Hematopoietic multipotent progenitor cell treated with erythropoietin and hydrocortisone succinate and interleukin-3 and kit ligand, for 17 days (in vitro differentiated cells): ENCODE results near the gene GCA.

Experiments used
- DNase-seq: peaks from one replicate; pipeline ENCODE4 v3.0.0-alpha.2; 2015; ENCODE audit warnings: low spot score

Gene GCA

GRCh38 chr2:162328424-162329157 lies 15.3 kb upstream of the GCA start:
- no peak for DNase-seq

- DNase-seq: no peak
Measured at GRCh38 chr2:162330881-162331280, 13.1 kb upstream of the GCA start.

- peak; percentile 48 for DNase-seq
Measured at GRCh38 chr2:162333968-162334367, 10.0 kb upstream of the GCA start.

GRCh38 chr2:162337868-162338267 lies 6.1 kb upstream of the GCA start:
- DNase-seq: no peak

GRCh38 chr2:162340822-162341221 lies 3.1 kb upstream of the GCA start:
- DNase-seq: no peak

DNA sequence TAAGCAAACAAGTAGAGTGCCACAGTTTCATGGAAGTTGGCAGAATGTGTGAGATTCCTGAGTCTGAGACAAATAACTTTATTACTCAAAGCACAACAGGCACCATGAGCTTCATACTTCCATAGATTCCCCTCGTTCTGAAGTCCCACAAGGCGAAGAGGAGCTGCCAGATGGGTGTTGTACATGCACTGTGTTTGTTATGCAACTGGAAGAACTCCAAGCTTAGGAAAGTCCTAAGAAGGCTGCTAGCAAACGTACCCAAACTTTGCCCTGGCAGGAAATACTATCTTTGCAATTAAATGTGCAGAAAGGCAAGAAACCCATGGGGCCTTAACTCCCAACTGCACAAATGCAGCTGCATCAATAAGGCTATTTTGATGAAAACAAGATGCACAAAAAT lies 1.6 kb upstream of the GCA start:
- no peak for DNase-seq

GRCh38 chr2:162342841-162343240 lies 1.1 kb upstream of the GCA start:
- no peak for DNase-seq

- DNase-seq: no peak
Measured at GRCh38 chr2:162343492-162343823, 474 bp upstream of the GCA start.

GRCh38 chr2:162344617-162344950 lies 652 bp downstream of the GCA start:
- DNase-seq: no peak

DNA sequence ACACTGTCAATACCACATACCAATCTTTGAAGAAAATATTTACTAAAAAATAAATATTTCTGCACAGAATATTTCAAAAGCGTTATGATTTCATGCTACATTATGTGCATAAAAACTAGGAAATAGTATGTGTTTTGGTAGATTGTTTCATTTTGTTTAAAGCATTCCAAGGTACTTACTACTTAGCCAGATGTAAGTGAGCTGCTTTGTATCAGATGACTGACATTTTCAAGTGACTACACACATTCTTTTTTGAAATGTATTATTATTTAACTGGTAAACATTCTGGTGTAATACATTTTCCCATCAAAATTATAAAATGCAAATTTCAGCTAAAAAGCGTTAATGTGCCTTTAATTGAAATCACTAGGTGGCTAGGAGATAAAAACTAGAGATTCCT lies 21.5 kb downstream of the GCA start:
- DNase-seq: no peak

GRCh38 chr2:162368494-162368893 lies 24.6 kb downstream of the GCA start:
- DNase-seq: no peak

GRCh38 chr2:162369551-162369950 lies 25.6 kb downstream of the GCA start:
- no peak for DNase-seq

GRCh38 chr2:162370931-162371330 lies 27.0 kb downstream of the GCA start:
- no peak for DNase-seq

DNA sequence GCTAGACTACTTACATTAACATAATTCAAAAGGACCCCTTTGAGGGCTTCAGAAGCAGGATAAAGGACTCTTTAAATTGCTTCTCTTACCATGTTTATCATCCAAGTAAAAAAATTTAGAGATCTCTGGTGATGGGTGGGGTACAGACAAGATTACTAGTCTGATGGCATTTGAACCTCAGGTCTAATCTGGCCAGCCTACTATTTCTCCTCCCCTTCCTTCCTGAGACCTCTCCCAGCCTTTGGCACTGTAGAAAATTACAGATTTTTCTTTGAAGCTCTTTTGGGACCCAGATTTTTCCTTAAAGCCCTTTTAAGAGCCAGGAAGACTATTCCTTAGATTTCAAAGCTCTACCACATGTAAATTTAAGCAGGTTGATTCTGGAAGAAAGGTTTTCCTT lies 28.9 kb downstream of the GCA start:
- no peak for DNase-seq

DNA sequence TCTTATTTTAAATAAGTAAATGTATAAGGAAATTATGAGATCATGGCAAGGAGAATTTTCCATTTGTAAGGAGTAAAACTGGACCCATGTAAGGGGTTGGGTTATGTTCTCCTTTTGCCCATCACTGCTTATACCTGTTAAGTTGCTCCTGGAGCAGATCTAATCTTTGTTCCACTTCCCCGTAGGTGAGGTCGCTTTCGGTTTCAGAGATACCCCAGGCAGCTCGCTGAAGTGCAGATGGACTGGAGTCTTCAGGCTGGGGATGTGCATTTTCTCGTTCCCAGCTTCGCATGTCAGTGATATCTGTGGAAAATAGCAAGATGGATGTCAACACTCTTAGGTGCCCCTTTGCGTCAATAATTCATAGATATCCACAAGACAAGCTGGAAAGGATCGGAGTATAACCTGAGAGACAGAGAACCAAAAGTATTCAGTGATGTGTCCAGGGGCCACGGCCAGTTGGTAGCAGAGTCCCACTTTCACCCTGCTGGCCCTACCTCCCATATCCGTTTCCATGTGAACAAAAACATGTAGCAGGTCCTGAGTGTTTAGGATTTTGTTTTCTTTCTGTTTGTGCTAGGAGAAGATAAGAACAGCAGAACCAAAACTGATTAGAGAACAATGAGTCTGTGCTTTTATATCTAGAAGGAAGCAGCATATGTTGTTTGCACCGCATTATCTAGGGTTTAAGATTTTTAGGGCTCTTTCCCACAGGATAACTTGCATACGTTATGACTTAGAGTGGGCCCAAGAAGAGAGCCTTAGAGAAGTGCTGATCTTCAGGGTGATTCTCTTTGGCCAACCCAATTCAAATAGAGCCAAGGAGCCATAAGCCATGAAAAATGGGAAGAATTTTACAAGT lies 36.0 kb downstream of the GCA start:
- no peak for DNase-seq

DNA sequence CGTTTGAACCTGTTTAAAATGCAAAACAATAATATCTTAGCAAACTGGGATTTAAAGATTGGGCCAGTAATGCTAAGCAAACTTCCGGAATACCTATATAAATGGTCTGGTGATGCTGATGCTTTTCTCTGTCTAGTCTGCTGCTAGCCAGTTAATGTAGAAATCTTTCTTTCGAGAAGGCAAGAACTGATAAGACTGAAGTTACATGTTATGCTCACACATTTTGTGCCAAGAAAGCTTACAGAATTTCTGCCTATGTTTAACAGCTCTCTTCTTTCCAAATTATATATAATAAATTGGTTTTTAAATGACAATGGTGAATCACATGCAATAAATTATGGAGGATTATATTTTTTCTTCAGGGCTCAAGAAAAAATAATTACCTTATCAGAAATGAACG lies 37.9 kb downstream of the GCA start:
- DNase-seq: no peak

GRCh38 chr2:162382278-162382677 lies 38.3 kb downstream of the GCA start:
- no peak for DNase-seq

DNA sequence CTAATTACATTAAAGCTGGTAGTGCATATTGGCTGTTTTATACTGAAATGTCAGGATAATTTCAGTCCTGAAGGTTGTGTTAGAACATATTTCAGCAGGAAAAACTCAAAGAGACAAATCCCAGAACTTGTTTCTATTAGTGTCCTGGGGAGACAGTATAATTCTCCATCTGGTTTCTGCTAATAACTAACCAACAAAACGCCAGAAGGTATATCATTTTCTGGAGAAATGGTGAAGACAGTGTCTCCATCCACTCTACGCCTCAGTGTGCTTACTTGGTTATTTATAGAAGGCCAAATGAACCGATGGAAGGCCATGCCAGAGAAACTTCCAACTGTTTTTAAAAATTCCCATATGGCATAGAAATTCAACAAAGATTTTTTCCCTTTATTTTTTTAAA lies 41.6 kb downstream of the GCA start:
- DNase-seq: no peak

DNA sequence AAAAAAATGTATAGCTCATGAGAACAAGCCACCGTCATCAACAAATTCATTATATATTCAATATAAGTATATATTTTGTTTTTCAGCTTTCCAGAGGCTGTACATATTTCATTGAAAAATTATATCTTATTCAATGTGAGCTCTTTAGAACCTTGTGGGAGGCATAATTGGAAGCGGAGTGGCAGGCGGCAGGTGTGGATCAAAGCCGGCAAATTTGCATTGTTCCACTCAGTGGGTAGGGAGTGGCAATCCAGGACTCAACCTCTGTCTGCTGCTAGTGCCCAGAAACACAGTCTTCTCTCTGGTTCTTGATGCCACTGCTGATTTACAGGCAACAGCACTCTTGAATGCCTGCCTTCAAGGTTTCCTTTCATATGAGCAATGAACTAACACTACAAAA lies 46.9 kb downstream of the GCA start:
- no peak for DNase-seq

DNA sequence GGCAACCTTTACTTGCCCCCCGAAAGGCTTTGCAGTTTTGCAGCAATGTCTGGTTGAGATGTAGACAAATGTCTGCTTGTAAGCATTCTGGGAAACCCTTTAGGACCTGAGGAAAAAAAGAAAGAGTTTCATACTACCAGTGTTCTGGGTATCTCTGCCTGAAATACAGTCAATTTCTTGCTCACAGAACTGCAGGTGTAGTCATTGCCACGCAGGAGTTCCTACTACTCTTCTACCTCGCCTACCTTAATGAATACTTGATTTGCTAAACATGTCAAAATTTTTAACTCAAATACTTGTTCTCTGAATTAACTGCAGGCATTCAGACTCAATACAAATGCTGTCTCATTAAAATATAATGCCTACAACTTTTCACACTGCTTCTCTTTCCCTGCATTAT lies 56.4 kb downstream of the GCA start:
- DNase-seq: no peak

- no peak for DNase-seq
Measured at GRCh38 chr2:162401871-162402270, 57.9 kb downstream of the GCA start.

- no peak for DNase-seq
Measured at GRCh38 chr2:162403884-162404283, 60.0 kb downstream of the GCA start.
